ENCODE data around the gene SPEM1.

Gene SPEM1

DNA sequence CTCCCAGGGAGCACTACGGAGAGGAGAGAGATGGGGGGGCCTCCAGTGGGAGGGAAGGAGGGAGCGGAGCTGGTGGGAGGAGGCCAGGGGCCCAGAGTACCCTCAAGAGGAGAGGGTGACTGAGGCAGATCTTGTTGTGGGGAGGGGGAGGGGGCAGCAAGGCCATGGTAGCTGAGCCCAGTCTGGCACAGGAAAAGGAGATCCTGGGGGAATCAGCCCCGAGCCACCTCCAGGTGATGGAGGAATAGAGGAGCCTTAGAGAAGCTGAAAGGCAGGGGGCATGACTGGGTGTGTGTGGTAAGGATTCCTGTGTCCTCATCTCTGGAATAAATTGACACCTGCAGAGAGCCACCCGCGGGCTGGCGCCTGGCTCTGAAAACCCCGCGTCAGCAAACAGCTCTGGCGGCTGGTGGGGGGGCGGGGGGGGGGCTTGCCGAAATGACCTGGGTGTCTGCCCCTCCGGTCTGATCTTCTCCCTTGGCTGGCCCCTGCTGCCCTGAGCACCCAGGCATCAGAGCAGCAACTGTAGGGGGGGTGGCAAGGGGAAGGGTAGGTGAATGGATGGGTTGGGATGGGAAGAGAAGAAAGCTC, 13.8 kb upstream of the SPEM1 start:
- no peak for TF ChIP-seq POLR2A (IDR thresholded peaks at IDR 0.05; ENCODE audit: low read depth, low read length)
- DNase-seq (ENCODE audit: insufficient read length, low spot score) (no peak), FAIRE-seq (no peak)

DNA sequence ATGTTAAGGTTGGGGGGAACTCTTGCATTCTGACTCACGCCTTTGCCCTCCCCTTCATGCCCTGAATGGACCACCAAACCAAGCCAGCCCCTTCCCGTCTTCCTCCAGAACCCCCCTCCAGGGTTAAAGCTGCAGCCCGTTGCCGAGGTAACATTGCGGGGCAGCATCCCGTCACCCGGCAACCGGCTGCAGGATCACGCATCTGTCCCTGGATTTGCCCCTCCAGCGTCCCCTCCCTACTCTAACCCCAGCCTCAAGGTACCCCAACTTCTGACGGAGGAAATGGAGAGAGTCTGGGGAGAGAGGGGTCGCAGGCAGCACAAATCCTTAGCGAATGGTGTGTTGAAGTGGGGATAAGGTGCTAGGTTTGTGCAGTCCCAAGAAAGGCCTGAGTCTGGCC, 13.0 kb upstream of the SPEM1 start:
- FAIRE-seq (no peak), DNase-seq (ENCODE audit: insufficient read length, low spot score) (no peak)
- TF ChIP-seq POLR2A (IDR thresholded peaks at IDR 0.05; ENCODE audit: low read depth, low read length), result no peak

DNA sequence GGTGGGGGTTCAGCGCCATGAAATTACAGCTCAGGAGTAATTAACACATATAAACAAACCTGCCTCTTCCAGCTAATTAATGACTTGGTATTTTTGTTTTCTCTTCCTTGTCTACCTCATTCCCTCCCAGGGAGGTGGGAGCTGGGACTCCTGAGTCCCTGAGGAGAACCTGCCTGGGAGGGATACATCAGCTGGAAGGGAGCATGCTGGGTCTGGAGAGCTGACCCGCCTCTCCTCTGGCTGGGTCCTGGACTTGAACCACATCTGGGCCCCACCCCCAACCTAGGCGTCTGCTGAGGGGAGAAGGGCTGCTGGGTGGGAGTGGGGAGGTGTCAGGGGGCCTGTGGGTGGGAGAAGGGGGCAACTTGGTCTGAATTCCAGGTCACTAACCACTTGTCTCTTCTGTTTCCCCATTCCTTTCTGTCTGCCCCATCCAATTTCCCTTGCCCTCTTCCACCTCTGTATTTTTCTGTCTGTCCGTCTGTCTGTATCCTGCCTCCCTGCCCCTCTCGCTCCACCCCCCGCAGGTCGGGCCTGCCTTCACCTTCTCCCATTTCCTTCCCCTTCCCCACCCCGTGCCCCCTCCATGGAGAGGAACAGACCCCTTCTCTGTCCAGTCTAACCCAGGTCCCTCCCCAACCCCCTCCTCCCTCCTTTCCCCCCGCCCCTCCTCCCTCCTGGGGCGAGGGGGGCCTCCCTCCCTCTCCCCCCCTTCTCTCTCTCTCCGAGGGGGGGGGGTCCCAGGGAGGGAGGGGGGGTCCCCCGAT, 12.5 kb upstream of the SPEM1 start, which contains the start of gene NLGN2:
Gene NLGN2 (plus strand): TSS at position 361 of the 767 bp plus-strand sequence. CDS start 411 bp downstream, outside the sequence.
- FAIRE-seq, result no peak
- no peak for TF ChIP-seq POLR2A (IDR thresholded peaks at IDR 0.05; ENCODE audit: low read depth, low read length)
- DNase-seq (ENCODE audit: insufficient read length, low spot score), result no peak

DNA sequence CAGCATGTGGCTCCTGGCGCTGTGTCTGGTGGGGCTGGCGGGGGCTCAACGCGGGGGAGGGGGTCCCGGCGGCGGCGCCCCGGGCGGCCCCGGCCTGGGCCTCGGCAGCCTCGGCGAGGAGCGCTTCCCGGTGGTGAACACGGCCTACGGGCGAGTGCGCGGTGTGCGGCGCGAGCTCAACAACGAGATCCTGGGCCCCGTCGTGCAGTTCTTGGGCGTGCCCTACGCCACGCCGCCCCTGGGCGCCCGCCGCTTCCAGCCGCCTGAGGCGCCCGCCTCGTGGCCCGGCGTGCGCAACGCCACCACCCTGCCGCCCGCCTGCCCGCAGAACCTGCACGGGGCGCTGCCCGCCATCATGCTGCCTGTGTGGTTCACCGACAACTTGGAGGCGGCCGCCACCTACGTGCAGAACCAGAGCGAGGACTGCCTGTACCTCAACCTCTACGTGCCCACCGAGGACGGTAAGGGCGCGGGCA, 11.8 kb upstream of the SPEM1 start:
- FAIRE-seq (no peak), DNase-seq (ENCODE audit: insufficient read length, low spot score) (no peak)
- TF ChIP-seq POLR2A (IDR thresholded peaks at IDR 0.05; ENCODE audit: low read depth, low read length), result no peak

DNA sequence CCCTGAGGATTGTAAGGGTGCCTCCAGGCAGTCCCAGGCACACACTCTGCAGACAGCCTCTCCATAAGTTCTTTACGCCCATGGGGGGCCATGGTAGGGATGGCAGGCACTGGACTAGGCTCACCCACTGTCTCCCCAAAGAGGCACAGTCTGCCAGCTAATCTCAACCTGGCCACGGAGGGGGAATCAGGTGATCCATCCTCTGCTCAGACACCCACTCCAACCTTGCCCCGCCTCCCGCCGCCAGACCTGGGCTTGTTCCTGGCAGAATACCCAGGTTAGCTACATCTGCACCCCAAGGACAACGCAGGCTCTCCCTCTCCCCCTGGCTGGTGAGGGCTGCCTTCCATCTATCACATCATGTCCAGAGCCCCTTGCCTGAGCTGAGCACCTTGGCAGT, 11.3 kb upstream of the SPEM1 start:
- DNase-seq (ENCODE audit: insufficient read length, low spot score) (no peak), FAIRE-seq (no peak)
- TF ChIP-seq POLR2A (IDR thresholded peaks at IDR 0.05; ENCODE audit: low read depth, low read length), result no peak

DNA sequence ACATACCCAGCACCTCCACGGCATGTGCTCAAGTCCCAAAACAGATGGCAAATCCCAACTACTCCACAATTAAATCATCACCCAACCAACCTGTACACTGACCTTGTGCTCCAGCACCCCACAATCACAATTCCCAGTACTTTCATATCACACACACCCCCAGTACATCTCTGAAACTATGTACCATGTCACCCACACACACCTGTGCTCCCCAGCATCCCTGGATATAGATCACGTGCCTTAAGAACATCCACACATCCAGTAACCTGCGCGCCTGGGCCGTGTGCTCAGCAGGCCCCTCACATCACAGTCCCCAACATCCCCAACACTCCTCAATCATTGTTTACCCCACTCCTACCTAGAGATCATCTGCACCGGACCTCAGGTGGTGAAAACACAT, 10.4 kb upstream of the SPEM1 start:
- FAIRE-seq (no peak), DNase-seq (ENCODE audit: insufficient read length, low spot score) (no peak)
- no peak for TF ChIP-seq POLR2A (IDR thresholded peaks at IDR 0.05; ENCODE audit: low read depth, low read length)

DNA sequence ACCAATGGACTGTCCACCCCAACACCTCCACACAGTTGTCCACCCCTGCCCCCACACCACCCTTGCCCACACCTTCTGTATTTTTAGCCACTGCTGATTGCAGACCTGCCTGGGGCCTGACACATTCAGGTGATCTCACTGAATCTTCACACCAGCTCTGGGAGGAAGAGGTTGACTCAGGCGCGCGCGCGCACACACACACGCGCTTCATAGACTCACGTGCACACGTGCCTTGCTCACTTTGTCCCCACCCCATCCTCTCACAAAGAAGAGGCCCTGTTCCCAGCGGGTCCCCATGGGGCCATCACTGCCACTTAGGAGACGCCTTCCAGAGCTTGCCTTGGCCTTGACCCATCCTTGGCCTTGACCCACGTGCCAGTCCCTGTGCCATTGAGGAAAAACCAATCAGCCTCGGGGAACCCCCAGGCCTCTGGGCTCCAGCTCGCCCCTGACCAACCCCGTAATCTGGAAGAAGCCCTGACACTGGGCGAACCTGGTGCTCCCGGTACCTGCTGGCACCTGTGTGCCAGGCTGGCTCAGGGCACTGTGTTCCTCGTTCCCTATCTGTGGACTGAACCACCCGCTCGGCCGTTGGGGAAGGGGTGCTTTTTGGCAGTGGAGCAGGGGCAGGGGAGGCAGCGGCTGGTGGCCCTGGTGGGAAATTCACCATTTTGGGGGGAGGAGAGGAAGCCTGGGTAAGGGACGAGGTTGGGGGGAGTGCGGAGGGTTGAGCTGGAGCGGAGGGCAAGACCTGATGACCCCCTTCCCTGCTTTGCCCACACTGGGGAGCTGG, 9.3 kb upstream of the SPEM1 start:
- DNase-seq (ENCODE audit: insufficient read length, low spot score) (no peak), FAIRE-seq (no peak)
- TF ChIP-seq POLR2A (IDR thresholded peaks at IDR 0.05; ENCODE audit: low read depth, low read length), result no peak

DNA sequence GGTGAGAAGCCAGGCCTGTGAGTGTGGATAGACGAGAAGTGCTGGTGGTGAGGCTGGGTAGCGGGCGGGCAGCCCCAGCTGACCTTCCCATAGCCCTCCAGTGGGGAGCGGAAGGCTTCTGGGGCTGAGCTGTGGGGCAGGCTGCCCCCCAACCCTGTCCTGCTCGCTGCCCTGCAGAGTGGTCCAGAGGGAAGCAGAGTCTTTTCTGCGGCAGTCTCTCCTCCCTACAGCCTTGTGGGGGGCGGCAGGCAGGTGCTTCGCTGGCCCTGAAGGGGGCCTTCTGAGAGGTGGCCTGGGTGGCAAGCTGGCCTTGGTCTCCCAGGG, 8.7 kb upstream of the SPEM1 start:
- TF ChIP-seq POLR2A (IDR thresholded peaks at IDR 0.05; ENCODE audit: low read depth, low read length), result no peak
- FAIRE-seq, result no peak
- DNase-seq (ENCODE audit: insufficient read length, low spot score), result no peak

DNA sequence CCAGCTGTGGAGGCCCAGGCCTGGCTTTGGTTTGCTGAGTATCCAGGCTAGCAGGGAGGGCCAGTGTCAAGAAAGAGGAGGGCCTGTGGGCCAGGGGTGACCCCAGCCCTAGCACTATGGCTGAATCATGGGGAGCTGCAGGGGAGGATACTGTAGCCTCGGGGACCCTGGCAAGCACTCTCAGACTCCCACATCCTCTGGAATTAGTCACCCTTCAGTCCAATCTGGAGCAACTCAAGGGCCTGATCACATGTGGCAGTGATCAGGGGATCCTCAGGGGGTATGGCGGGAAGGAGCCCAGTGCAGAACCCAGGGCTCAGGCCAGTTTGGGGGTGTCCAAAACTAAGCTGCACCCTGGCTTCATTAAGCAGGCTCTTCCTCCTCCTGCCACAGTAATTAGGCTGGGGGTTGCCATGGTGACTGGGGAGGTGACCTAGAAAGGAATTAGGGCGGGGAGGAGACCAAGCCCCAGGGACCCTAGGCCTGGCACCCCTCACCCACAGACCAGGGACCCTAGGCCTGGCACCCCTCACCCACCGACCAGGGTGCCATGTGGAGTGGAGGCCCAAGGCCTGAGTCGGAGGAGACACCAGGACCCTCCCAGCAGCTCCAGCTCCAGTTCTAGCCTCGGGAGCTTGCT, 6.7 kb upstream of the SPEM1 start:
- DNase-seq (ENCODE audit: insufficient read length, low spot score), result peak; percentile 95
- no peak for TF ChIP-seq POLR2A (IDR thresholded peaks at IDR 0.05; ENCODE audit: low read depth, low read length)
- FAIRE-seq, result peak; percentile 61

DNA sequence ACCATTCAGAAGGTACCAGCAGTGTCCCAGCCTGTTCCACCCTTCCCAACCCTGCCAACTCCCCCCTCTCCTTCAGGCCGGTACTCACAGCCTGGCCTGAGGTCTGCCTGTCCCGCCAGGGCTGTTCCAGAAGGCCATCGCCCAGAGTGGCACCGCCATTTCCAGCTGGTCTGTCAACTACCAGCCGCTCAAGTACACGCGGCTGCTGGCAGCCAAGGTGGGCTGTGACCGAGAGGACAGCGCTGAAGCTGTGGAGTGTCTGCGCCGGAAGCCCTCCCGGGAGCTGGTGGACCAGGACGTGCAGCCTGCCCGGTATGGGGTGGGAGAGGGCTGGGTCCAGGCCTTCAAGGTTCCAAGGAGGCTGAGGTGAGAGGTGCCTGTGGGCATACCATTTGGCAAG, 5.3 kb upstream of the SPEM1 start:
- FAIRE-seq (no peak), DNase-seq (ENCODE audit: insufficient read length, low spot score) (no peak)
- no peak for TF ChIP-seq POLR2A (IDR thresholded peaks at IDR 0.05; ENCODE audit: low read depth, low read length)

DNA sequence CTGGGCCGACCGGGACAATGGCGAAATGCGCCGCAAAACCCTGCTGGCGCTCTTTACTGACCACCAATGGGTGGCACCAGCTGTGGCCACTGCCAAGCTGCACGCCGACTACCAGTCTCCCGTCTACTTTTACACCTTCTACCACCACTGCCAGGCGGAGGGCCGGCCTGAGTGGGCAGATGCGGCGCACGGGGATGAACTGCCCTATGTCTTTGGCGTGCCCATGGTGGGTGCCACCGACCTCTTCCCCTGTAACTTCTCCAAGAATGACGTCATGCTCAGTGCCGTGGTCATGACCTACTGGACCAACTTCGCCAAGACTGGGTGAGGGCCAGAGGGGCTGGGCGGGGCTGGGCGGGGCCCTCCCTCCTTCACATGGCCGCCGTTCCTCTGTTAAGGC, 4.3 kb upstream of the SPEM1 start:
- FAIRE-seq, result no peak
- no peak for TF ChIP-seq POLR2A (IDR thresholded peaks at IDR 0.05; ENCODE audit: low read depth, low read length)
- no peak for DNase-seq (ENCODE audit: insufficient read length, low spot score)

DNA sequence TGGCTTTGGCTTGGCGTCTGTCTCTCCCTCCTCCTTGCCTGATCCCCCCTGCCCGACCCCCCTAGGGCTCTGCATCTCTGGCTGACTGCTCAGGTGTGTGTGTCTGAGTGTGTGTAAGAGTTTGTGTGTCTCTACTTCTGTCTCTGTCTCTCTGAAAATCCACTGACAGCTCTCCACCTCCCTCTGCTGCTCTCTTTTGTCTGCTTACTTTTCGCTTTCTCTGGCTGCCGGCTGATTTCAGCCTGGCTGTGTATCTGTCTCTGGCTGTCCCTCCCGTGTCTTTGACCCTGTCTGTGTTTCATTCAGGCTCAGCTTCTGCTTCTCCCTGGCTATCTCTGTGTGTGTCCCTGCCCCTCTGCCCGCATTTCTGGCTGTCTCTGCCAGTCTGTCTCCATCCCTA, 3.8 kb upstream of the SPEM1 start:
- FAIRE-seq (no peak), DNase-seq (ENCODE audit: insufficient read length, low spot score) (no peak)
- TF ChIP-seq POLR2A (IDR thresholded peaks at IDR 0.05; ENCODE audit: low read depth, low read length), result no peak

DNA sequence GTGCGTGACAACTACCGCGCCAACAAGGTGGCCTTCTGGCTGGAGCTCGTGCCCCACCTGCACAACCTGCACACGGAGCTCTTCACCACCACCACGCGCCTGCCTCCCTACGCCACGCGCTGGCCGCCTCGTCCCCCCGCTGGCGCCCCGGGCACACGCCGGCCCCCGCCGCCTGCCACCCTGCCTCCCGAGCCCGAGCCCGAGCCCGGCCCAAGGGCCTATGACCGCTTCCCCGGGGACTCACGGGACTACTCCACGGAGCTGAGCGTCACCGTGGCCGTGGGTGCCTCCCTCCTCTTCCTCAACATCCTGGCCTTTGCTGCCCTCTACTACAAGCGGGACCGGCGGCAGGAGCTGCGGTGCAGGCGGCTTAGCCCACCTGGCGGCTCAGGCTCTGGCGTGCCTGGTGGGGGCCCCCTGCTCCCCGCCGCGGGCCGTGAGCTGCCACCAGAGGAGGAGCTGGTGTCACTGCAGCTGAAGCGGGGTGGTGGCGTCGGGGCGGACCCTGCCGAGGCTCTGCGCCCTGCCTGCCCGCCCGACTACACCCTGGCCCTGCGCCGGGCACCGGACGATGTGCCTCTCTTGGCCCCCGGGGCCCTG, 3.0 kb upstream of the SPEM1 start:
- DNase-seq (ENCODE audit: insufficient read length, low spot score), result no peak
- no peak for TF ChIP-seq POLR2A (IDR thresholded peaks at IDR 0.05; ENCODE audit: low read depth, low read length)
- no peak for FAIRE-seq

All from H54 (cell line).